PFSK-1 (cell line): ENCODE data around the gene GALNT14.

ENCODE experiments used
- FOXP2 ChIP-seq: optimal IDR thresholded peaks from 2 replicates; pipeline ENCODE3; 2011; ENCODE audit warnings: borderline replicate concordance, control low read depth, inconsistent platforms; ENCODE audit not compliant: insufficient read depth; ENCODE audit errors: extremely low read length, extremely low read depth
- TAF1 ChIP-seq: IDR thresholded peaks from 2 replicates; pipeline ENCODE4 v1.6.1; 2012; ENCODE audit warnings: low read length, control low read depth, borderline replicate concordance; ENCODE audit not compliant: insufficient read depth

DNA sequence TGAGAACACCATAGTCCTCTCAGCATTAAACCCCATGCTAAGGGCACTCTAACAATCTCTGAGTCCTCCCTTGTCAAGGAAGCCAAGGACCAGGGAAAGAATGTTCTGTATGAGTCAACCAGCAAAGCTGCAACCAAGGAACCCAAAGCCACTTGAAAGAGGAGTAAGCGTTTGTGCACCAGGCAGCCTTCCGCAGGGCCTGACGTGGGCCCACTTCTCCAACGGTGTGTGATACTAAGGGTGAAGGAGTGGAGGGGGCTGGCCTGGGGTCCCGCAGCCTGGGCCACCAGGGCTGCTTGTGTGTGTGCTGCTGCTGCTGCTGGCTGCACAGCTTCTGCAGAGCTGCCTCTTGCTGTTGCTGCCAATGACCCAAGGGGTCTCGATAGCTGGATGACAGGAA is 30.1 kb upstream of the GALNT14 start:
- TF ChIP-seq FOXP2: no peak
- TF ChIP-seq TAF1: no peak
